Ramos (cell line): ENCODE results near the gene WBP2NL.

Source experiments
- in situ Hi-C: fragments of 300-500 bp; cut with MboI; formaldehyde crosslinking; loops from one replicate; pipeline ENCODE4 v1.14.3; 2022; ENCODE audit warnings: low sequenced_read_pairs; ENCODE audit not compliant: unreplicated experiment

Gene WBP2NL

GRCh38 chr22:42021571-42021970 lies 23.0 kb downstream of the WBP2NL start:
- in situ Hi-C loops: no loop called here

DNA sequence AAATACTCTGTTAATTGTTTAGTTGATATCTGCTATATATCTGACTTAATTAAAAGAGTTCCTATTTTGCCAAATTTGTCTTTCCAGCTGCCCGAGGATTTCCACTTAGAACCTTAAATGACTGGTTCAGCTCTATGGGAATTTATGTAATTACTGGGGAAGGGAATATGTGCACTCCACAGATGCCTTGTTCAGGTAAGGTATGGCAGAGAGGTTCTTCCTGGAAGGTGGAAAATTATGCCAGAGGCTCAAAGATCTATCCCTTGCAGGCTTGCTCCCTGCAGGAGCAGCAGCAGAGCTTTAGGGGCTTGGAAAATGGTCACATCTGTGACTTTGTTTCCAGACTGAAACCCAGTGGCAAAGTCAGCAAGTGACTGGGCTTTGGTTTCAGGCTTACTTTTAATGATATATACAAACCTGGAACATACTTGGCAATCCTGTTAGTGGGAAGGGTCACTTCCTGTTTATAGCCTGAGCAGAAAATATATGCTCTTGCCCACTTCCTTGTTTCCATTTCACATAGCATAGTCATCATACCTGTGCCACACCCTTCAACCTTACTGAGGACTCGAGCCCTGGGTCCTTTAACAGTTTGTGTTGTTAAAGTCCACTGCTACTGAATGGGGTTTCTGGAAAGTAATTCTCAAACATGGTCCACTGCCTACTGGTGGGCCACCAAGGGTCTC lies 23.7 kb downstream of the WBP2NL start:
- in situ Hi-C loops: no loop called here

- in situ Hi-C loops: no loop called here
Measured at GRCh38 chr22:42025421-42025820, 26.8 kb downstream of the WBP2NL start.

DNA sequence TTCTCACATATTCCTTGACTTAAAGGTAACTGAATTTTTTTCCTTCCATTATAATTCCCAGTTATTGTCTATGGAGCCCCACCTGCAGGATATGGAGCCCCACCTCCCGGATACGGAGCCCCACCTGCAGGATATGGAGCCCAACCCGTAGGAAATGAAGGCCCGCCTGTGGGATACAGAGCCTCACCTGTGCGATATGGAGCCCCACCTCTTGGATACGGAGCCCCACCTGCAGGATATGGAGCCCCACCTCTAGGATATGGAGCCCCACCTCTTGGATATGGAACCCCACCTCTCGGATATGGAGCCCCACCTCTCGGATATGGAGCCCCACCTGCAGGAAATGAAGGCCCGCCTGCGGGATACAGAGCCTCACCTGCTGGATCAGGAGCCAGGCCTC lies 28.1 kb downstream of the WBP2NL start:
- in situ Hi-C loops: no loop called here

- in situ Hi-C loops: no loop called here
Measured at GRCh38 chr22:42033263-42034181, 34.9 kb downstream of the WBP2NL start.

- in situ Hi-C loops: no loop called here
Measured at GRCh38 chr22:42035256-42035655, 36.7 kb downstream of the WBP2NL start.

DNA sequence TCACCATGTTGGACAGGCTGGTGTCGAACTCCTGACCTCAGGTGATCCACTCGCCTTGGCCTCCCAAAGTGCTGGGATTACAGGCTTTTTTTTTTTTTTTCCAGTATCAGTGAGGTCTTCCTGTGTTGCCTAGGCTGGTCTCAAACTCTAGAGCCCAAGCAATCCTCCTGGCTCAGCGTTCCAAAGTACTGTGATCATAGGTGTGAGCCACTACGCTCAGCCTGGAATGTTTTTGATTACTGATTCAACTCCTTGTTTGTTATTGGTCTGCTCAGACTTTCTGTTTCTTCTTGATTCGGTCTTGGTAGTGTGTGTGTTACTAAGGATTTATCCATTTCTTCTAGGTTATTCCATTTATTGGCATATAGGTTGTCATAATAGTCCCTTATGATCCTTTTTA lies 40.7 kb downstream of the WBP2NL start:
- in situ Hi-C loops: no loop called here

GRCh38 chr22:42041784-42042183 lies 43.2 kb downstream of the WBP2NL start:
- in situ Hi-C loops: no loop called here

DNA sequence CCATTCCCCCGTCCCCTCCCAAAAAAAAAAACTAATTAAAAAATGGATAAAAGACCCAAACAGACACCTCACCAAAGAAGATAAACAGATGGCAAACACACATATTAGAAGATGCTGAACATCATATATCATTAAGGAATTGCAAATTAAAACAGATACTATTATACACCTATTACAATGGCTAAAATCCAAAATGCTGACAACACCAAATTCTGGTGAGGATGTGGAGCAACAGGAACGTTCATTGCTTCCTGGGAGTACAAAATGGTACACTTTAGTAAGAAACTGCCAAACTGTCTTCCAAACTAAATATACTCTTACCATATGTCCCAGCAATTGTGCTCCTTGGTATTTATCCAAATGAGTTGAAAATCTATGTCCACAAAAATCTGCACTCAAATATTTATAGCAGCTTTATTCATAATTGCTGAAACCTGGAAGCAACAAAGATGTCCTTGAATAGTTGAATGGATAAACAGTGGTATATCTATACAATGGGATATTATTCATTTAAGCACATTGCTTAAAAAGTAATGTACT lies 52.1 kb downstream of the WBP2NL start:
- in situ Hi-C loops: no loop called here

GRCh38 chr22:42052765-42053164 lies 54.2 kb downstream of the WBP2NL start:
- in situ Hi-C loops: no loop called here

- in situ Hi-C loops: no loop called here
Measured at GRCh38 chr22:42056757-42057511, 58.3 kb downstream of the WBP2NL start.

DNA sequence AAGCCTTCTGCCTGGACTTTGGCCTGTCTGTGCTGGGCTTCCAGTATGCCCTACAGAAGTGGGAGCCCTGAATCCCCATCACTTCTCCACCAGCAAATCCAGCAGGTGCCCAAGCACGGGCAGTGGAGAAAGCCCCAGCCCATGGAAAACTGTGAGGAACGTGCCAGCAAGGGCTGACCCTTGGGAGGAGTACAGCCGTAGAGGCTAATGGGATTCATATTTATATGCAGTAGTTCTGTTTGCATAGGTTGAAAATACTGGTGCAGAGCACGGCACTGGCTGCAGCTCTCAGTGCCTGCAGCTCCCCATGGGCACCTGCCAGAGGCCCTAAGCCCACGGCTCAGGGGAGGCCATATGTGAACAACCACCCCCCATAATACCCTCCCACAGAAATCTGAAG lies 61.9 kb downstream of the WBP2NL start:
- in situ Hi-C loops: no loop called here

GRCh38 chr22:42061041-42061440 lies 62.5 kb downstream of the WBP2NL start:
- in situ Hi-C loops: no loop called here

- in situ Hi-C loops: no loop called here
Measured at GRCh38 chr22:42062506-42063170, 64.0 kb downstream of the WBP2NL start.

GRCh38 chr22:42064629-42065028 lies 66.0 kb downstream of the WBP2NL start:
- in situ Hi-C loops: no loop called here

DNA sequence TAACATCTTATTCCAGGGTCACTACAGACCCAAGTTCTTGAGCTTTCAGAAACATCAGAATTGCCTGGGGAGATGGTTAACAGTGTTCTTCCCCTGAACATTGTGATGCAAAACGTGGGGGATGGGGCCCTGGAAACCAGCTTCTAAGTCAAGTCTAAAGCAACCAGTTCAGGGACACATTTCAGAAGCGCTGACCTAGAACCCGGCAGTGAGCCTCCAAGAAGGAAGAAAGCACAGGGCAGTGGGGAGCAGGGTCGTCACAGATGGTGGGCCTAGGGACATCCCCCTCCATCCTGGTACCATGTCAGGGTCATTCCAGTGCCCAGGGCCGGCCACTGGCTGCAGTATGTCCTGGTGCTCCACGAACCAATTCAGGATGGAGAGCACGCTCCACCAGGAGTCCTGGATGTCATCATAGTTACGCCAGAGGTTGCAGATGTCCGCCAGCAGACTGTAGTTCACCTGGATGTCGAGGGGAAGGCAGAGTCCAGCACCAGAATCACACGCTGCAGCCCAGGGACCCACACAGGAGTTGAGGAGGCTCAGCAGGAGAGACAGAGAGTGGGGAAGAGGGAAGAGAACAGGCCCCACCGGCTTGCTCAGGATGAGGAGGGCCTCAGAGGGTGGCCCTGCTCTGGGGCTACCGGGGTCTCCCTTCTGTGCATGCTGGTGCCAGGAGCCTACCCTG lies 67.0 kb downstream of the WBP2NL start:
- in situ Hi-C loops: no loop called here

DNA sequence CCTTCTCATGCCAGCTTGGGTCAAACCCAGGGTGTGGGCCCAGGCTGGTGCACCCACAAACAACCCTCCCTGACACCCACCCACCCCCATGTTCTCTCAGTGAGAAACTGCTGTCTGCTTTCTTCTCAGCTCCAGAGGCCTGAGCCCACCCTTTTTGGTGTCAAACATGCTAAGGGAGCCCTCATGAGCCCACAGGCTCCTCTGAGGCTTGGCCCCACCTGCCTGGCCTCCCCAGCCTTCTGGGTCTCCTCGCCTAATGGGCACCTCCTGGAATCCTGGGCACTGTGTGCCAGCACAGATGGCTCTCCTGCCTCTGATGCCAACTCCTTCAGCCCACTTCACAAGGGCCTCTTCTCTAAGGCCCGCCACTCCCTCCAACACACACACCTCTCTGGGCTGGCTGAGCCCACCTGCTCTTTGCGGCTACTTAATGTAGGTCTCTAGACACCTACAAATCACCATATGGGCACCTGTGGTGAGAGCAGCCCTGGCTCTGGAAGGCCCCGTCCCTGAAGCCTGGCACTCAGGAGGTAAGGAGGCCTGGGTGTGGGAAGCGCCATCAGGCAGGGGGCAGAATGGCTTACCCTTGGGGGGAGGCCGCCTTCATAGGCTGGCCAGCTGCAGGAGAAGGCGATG lies 67.7 kb downstream of the WBP2NL start:
- in situ Hi-C loops: no loop called here

DNA sequence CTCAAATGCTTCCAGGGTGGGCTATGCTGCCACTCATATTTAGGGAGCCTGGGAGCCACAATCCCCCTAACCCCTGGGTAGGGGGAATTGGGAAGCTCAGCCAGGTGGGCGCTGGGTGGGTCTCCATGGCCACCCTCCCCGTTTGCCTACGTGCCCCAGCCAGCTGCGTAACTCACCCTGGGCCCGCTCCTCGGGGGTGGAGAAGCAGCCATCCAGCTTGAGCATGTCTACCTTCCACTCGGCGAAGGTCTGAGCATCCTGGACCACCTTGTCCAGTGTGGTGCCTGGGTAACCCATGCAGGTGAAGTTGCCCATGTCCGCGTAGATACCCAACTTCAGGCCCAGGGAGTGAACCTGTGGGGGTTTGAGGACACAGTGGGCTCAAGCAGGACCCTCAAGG lies 68.3 kb downstream of the WBP2NL start:
- in situ Hi-C loops: no loop called here

DNA sequence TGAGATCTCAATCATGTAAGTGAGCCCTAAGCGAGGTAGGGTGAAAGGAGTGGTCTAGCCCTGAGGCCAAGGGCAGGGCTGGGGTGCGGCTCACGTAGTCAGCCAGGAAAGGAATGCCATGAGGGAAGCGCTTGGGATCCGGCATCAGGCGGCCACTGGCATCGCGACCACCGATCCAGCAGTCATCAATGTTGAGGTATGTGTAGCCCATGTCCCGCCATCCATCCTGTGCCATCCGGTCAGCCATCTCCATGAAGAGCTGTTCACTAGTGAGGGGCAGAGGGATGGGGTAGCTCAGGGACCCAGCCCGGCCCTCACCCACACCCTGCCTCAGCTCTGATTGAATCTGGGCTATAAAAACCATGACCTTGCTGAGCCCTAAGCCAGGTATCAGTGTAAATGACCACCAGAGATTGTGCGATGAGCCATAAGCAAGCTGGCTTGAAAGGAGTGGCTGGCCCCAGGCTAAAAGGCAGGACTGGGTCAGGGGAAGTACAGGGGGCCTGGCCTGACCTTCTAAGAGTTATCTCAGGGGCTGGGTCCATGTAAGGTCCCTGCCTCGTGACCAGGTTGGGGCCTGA lies 69.2 kb downstream of the WBP2NL start:
- in situ Hi-C loops: no loop called here
